GM12891 (cell line): ENCODE results near the gene FMN1.

ENCODE experiments used
- POLR2A ChIP-seq: IDR thresholded peaks from 2 replicates; pipeline ENCODE4 v1.6.1; 2011; ENCODE audit warnings: low read depth, low read length, control low read depth
- POLR2AphosphoS5 ChIP-seq: IDR thresholded peaks from 2 replicates; pipeline ENCODE4 v1.6.1; 2011; ENCODE audit warnings: low read depth, low read length, control low read depth

GRCh38 chr15:32922541-32922940 lies 272.0 kb downstream of the FMN1 start:
- no peak for TF ChIP-seq POLR2A
- TF ChIP-seq POLR2AphosphoS5: no peak
